Amygdala (tissue), 56 donors: ENCODE measurements around the gene DACH1.

Experiments
- DNase-seq, 56 donors: peaks; one replicate each; lab custom pipeline; 2025; lab: John Stamatoyannopoulos, UW

DACH1 gene

DNA sequence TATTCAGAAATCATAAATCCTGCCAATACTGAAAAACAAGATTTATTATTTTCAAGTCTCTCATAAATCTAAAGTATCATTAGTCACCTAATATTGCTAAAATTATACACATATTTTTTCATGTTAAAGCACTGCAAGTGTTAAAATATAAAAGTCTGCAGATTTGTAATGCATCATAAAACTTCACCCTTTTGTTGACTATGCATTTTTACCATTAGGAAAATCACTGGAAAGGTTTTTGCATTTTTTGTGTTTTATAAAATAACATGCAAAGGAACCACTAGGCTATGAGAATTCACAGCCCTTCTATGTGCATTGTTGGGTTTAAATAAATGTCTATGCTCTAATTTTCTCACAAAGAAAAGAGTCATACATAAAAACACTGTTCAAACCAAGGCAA is 407.3 kb downstream of the DACH1 start:
- no peak for DNase-seq

DNA sequence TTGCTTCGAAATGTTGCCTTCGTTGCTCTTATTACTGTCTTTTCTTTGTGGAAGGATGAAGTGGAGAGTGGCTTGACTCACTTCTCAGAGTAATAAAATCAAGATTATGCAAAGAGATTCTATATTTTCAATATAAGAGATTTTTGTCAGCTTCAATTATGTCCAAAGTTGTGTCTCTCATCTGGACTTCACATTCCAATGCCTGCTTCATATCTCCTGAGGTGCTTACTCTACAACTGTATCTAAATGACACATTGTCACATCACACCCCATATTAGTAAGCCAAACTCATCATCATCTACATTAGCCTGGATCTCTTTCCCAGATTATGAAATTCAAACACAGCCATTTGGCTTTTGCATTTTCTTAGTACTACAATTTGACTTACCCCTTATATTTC is 409.4 kb downstream of the DACH1 start:
- DNase-seq, result no peak

DNA sequence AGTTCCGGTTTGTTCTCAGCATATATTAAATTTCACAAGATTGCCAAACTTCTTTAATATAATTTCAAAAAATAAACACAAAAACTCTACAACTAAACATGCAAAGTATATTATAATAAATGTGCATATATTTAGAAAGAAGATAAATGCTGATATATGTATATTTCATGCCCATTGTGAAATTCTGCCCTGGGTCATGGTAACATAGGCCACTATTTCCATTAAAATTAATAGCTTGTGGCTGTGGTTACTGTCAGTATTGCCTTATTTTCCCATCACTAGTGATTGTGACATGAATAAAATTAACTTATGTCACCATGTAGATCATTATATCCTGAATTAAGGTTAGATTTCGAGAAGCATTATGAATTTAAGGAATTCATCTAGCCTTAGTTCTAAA is 410.9 kb downstream of the DACH1 start:
- no peak for DNase-seq

DNA sequence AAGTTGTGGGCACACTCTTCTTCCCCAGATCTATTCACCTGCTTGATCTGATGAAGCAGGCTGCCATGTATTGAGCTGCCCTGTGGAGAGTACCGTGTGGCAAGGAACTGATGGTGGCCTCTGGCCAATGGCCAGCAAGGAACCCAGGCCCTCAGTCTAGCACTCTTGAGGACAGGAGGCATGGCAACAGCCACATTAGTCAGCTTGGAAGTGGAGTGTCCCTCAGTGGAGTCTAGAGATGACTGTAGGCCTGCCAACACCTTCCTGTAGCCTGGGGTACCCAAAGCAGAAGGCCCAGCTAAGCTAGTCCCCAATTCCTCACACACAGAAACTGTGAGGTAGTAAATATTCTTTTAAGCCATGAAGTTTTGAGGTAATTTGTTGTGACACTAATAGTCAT is 412.5 kb downstream of the DACH1 start:
- DNase-seq, result no peak

DNA sequence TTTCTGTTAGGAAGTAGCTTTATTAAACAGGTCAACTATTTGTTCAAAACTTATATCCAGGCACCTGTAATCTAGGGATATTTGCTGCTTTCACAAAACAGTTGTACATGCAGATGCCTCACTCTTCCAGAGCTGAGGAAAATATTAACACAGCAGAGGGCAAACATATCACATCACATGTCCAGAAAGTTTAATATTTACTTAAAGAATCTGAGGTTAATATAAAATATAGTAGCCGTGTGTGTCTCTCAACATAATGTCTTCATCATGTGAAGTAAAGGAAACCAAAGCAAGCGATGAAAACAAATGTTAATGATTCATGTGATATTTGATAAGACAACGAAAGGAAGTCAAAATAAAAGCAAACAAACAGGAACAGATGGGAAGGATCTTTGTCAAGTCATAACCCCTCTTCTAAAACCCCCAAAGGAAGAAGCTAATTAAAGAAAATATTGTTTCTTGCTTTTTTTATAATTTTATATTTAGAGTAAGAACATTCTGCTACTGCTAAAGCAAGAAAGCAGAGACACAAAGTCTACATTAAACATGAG is 418.8 kb downstream of the DACH1 start:
- no peak for DNase-seq

DNA sequence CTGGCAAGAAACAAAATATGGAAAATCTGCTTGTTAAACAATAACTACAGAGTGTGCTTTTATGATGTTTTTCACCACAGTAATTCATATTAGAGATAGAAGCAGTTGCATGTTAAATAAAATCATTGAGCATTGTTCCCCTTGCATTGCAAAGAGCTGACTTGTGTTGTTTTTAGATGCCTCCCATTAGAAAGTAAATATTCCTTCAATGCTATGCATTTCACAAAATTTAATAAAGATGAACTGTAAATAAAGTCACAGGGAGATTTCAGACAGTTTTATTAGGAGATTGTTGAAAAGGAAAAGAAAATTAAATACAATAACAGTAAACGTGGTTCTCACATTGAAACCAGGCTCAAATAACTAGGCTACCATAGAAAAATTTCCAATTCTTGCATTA is 429.3 kb downstream of the DACH1 start:
- DNase-seq, result no peak

DNA sequence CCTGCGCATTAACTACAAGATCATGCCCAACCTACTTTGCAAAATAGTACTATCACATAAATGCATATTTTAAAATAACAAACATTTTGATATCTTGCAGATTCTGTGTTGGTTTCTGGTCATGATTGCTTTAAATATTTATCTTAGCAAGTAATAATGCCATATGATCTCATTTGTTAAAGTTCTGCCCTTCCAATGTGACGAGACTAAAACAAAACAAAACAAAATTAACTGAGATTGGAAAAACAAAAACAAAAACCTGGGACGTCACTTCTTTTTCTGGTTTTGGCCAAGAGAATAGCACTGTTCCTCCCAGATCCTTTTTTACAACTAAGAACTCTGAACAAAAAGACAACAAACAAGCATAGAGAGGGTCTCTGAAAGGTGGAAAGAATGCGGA is 436.3 kb downstream of the DACH1 start:
- no peak for DNase-seq

DNA sequence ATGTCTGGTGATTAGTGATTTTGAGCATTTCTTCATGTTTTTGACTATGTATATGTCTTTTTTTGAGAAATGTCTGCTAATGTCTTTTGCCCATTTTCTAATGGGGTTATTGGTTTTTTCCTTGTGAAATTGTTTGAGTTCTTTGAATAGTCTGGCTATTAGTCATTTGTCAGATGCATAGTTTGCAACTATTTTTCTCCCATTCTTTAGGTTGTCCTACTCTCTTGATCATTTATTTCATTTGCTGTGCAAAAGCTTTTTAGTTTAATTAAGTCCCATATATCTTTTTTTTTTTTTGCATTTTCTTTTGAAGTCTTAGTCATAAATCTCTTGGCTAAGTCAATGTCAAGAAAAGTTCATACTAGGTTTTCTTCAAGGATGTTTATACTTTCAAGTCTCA is 449.8 kb downstream of the DACH1 start:
- no peak for DNase-seq

DNA sequence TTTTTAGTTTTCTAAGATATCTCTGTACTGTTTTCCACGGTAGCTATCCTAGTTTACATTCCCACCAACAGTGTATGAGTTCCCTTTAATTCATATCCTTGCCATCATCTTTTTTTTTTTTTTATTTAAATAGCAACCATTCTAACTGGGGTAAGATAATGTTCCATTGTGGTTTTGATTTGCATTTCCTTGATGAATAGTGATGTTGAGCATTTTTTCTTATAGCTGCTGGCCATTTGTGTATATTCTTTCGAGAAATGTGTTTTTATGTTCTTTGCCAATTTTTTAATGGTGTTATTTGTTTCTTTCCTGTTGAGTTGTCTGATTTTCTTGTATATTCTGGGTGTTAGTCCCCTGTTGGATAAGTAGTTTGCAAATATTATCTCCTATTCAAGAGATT is 454.8 kb downstream of the DACH1 start:
- no peak for DNase-seq

DNA sequence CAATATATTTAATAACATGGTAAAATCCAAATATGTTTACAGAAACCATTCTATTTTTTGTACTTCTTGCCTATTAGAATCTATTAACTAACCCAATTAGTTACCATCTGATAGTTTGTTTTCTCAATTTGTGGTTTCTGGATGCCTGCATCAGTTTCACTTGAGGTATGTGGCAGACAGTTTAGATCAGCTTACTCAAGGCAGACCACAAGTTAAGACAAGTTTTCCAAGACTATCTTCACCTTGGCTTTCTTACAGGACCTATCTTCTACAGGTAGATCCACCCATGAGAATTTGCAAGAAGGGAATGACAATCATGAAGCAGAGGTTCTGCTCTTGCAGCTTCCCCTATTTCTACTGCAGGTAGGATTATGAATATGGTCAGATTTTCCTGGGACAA is 458.6 kb downstream of the DACH1 start:
- no peak for DNase-seq

DNA sequence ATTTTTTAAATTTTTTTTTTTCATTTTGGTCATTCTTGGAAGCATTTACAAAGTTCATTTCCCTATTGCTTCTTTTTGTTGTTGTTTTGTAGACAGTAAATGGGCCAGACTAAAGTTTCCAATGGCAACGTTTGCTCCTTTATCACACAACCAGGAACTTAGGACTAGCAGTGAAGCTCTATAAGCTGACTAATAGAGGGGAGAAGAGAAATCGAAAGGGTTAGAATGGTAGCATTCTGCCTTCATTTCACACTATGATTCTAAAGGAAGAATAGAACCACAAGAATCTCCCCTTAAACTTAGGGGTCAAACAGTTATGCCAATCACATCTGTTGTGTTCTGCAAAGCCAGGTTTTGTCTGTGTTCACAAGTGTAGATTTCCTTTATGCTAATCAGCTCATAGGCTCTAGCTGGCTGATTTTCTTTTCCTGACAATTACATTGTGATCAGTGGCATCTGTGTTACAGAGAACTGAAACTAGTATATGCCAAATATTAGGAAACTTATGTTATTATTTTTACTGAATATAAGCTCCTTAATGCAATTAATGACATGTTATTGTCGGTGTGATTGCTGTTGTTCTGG is 467.3 kb downstream of the DACH1 start:
- DNase-seq, result no peak

DNA sequence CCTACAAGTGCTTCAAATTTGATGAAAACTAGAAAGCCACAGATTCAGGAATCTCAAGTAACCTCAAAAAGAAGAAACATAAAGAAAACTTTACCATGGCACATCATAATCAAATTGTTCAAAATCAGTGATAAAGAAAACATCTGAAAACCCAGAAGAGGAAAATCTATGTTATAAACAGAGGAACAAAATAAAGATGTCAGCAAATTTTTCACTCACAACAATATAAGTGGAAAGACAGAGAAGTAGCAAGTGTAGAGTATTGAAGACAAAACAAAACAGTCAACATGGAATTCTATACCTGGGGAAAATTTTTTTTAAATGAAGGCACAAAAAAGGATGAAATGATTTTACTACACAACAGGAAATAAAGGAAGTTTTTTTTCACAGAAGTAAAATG is 470.9 kb downstream of the DACH1 start:
- no peak for DNase-seq

DNA sequence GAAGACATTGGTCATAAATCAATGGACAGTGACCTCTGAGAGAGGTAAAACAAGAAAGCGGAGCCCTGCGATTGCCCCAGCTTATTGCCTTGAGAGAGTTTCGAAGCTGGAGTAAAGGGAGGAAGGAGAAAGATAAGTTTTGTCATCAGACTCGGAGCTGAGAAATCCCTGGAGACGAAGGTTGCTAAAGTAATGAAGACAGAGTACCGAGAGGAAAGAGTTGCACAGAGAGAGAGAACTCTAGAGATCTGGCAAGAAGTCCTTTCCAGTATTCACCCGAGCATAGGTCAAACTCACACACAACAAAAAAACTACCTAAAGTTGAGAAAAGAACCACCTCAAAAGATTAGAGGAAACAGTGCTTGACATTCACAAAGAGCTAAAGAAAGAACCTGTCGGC is 472.0 kb downstream of the DACH1 start:
- no peak for DNase-seq

DNA sequence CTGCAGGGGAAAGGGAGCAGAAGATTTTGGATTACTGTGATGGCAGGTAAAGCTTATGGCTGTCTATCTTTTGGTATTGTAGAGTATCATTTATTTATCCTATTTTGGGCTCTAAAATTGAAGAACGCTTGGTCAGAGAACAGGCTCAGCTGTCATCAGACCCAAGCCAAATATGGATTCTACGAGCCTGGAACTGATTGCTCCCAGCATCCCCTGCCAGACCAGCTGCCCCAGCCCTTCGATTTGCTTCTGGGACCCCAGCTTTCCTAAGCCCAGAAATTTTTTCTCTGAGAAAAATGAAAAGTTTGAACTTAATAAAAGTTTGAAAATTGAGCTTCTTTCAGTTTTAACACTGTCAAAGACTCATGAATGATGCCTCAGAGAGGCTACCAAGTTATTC is 472.8 kb downstream of the DACH1 start:
- no peak for DNase-seq
